HT1080 (cell line): ENCODE results near the gene FZD2. TPM values are rescaled to one million over a fixed set of nuclear protein-coding genes. Genes with fewer than 3 reads are reported as not detected.
A peak's percentile ranks its signal among the peaks of the same experiment; 100 is the strongest.
"Not testable (repeated sequence)": the region's sequence is repeated elsewhere in the genome, so short reads cannot be mapped to it uniquely, and the experiment has no call there.

Source experiments
- DNase-seq: peaks from one replicate; pipeline ENCODE4 v3.0.0-alpha.2; 2015; ENCODE audit warnings: low read depth
- polyA plus RNA-seq, 2 experiments: library from polyadenylated mRNA; depleted of rRNA; stranded (reverse); fragments of >200 nt; gene quantifications; 2 replicates each; pipeline ENCODE4 v1.2.3, GENCODE V29; 2015
- total RNA-seq: library from RNA; depleted of rRNA; stranded (reverse); fragments of >200 nt; shearing (Covaris generic); gene quantifications from 2 replicates; pipeline ENCODE4 v1.2.3, GENCODE V29; 2014; rRNA removed

The FZD2 gene
- total RNA-seq, result 9.7 and 14.6 TPM in 2 replicates
- 22.3 and 25.9 TPM in 2 replicates for polyA plus RNA-seq (2015; cell fraction: cytosol; rRNA removed)
- polyA plus RNA-seq (2015; cell fraction: nucleus; rRNA removed), result 36.3 and 39.4 TPM in 2 replicates

- peak; percentile 96 for DNase-seq
Measured at GRCh38 chr17:44556832-44557606, at the start of gene FZD2. TSS of gene FZD2 (plus strand) at chr17:44557484. CDS start at chr17:44557689, 205 bp downstream.

- peak; percentile 17 for DNase-seq
Measured at GRCh38 chr17:44511241-44512134, 45.8 kb upstream of the FZD2 start.

GRCh38 chr17:44518032-44518431 lies 39.3 kb upstream of the FZD2 start:
- peak; percentile 77 for DNase-seq

GRCh38 chr17:44522883-44523671 lies 34.2 kb upstream of the FZD2 start:
- DNase-seq, result peak; percentile 50

- DNase-seq, result no peak
Measured at GRCh38 chr17:44523672-44523972, 33.7 kb upstream of the FZD2 start.

GRCh38 chr17:44527102-44527501 lies 30.2 kb upstream of the FZD2 start:
- no peak for DNase-seq

GRCh38 chr17:44527954-44528353 lies 29.3 kb upstream of the FZD2 start:
- DNase-seq, result no peak

GRCh38 chr17:44529864-44530263 lies 27.4 kb upstream of the FZD2 start:
- DNase-seq, result peak; percentile 46

GRCh38 chr17:44530896-44531418 lies 26.3 kb upstream of the FZD2 start:
- no peak for DNase-seq

- peak; percentile 81 for DNase-seq
Measured at GRCh38 chr17:44533533-44534246, 23.6 kb upstream of the FZD2 start.

- DNase-seq, result peak; percentile 59
Measured at GRCh38 chr17:44536090-44536953, 21.0 kb upstream of the FZD2 start.

GRCh38 chr17:44537922-44538321 lies 19.4 kb upstream of the FZD2 start:
- DNase-seq, result not testable (repeated sequence)

- no peak for DNase-seq
Measured at GRCh38 chr17:44539673-44540072, 17.6 kb upstream of the FZD2 start.

- DNase-seq, result no peak
Measured at GRCh38 chr17:44540246-44541084, 16.8 kb upstream of the FZD2 start.

- no peak for DNase-seq
Measured at GRCh38 chr17:44541884-44542581, 15.3 kb upstream of the FZD2 start.

- peak; percentile 96 for DNase-seq
Measured at GRCh38 chr17:44543213-44543904, 13.9 kb upstream of the FZD2 start.

GRCh38 chr17:44543905-44544523 lies 13.3 kb upstream of the FZD2 start:
- DNase-seq, result no peak
